OCI-M1 (cell line): ENCODE measurements around the gene MLF2.

Source experiments
- DNase-seq: peaks from one replicate; lab custom pipeline; 2025; lab: John Stamatoyannopoulos, UW

The MLF2 gene

GRCh38 chr12:6778217-6778573 is 25.3 kb upstream of the MLF2 start:
- DNase-seq: no peak

DNA sequence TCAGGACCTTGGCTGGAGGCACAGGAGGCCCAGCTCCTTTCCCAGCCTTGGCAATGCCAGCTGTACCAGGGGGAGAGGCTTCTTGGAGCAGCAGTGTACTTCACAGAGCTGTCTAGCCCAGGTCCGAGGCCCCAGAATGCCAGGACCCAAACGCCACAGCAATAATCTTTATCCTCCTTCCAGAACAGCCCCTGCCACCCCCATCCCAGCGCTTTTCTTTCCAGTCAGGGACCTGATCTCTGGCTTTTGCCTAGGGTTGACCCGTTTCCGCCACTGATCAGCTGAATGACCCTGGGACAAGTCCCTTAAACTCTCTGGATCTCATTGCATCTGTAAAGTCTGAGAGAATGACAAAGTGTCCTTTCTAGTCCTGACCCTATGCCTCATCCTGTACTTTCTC is 24.4 kb upstream of the MLF2 start:
- no peak for DNase-seq

DNA sequence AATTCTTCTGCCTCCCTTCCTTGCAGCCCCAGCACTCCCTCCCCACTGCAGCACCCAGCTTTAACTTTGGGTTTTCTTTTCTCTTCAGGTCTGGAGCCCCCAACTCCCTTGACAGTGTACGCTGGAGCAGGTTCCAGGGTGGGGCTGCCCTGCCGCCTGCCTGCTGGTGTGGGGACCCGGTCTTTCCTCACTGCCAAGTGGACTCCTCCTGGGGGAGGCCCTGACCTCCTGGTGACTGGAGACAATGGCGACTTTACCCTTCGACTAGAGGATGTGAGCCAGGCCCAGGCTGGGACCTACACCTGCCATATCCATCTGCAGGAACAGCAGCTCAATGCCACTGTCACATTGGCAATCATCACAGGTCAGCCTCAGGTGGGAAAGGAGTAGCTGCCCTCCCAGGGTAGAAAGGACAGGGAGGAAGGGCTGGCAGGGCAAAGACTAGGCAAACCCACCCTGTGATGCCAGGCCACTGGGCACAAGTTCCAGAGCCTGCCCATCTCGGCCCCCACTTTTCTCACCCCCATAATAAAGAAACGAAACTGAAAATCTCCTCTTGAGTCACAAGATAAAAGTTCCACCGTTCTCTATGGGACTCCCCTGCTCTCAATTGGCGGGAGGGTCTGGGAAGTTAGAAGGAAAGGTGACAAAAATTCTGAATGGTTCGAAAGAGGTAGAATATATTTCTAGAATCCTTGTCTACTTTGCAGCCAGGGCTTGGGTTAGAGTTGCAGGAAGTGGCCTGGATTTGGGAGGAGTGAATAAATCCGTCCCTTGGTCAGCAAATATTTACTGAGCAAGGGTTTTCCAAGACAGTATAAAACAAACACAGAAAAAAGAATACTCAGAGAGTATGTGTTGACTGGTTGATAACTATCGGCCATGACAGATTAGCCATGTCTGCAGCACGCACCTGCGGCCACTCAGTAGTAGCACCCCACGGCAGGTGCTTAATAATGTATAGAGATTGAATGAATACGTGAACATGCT is 22.5 kb upstream of the MLF2 start:
- DNase-seq: no peak

GRCh38 chr12:6774499-6775062 is 21.6 kb upstream of the MLF2 start:
- DNase-seq: no peak

DNA sequence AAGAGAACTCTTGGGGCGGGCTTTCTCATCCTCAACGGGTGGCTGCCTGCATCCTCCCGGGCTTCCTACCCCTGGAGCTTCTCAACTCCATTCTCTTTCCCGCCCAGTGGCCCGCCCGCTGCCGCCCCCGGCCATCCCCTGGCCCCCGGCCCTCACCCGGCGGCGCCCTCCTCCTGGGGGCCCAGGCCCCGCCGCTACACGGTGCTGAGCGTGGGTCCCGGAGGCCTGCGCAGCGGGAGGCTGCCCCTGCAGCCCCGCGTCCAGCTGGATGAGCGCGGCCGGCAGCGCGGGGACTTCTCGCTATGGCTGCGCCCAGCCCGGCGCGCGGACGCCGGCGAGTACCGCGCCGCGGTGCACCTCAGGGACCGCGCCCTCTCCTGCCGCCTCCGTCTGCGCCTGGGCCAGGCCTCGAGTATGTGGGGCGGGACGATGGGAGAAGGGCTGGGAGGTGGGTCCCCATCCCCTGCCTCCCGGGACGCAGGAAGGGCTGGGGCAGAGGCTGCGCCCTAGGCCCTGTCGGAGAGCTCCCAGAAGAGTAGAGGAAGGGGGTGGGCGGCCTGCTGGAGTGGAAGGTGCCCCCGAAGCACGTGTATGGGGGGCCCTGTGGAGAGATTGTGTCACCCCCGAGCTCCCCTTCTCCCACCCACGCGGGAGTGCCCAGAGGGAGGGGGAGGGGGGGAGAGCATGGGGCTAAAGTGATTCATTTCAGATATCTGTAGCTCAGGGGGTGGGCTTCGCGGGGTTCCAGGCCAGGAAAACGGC is 20.8 kb upstream of the MLF2 start:
- no peak for DNase-seq

DNA sequence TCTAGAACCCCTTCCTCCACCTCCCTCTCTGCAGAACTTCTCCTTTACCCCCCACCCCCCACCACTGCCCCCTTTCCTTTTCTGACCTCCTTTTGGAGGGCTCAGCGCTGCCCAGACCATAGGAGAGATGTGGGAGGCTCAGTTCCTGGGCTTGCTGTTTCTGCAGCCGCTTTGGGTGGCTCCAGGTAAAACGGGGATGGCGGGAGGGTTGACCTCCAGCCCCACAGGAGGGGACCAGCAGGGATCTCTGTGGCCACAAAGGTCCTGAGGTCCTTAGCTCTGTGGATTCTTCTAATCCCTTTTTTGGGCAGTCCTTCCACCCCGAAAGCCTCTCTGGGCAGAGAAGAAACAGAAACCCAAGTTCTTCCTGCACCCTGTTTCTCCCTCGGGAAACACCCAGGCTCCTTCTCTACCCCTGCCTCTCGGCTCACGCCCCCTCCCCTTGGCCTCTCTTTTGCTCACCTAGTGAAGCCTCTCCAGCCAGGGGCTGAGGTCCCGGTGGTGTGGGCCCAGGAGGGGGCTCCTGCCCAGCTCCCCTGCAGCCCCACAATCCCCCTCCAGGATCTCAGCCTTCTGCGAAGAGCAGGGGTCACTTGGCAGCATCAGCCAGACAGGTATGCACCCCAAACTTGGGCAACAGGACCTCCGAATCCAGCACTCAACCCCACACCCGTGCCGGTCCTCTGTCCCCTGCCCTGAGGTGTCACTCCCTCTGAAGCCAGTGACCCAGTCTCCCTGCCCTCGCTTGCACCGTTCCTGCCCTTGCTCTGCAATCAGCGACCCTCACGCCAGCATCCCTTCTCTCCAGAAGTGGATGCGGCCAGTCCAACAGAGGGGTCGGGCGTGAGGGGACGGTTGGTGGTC is 20.0 kb upstream of the MLF2 start:
- no peak for DNase-seq

GRCh38 chr12:6772331-6772695 is 19.4 kb upstream of the MLF2 start, which contains the start of gene LAG3:
Gene LAG3 (plus strand): TSS chr12:6772520. CDS start chr12:6772853, 333 bp downstream.
- no peak for DNase-seq

GRCh38 chr12:6771509-6772330 is 18.8 kb upstream of the MLF2 start:
- no peak for DNase-seq

- no peak for DNase-seq
Observed at GRCh38 chr12:6771091-6771495, 18.2 kb upstream of the MLF2 start.

- DNase-seq: no peak
Observed at GRCh38 chr12:6770600-6770999, 17.7 kb upstream of the MLF2 start.

GRCh38 chr12:6770094-6770493 is 17.2 kb upstream of the MLF2 start:
- no peak for DNase-seq

- no peak for DNase-seq
Observed at GRCh38 chr12:6769666-6770065, 16.7 kb upstream of the MLF2 start.

GRCh38 chr12:6768990-6769389 is 16.0 kb upstream of the MLF2 start:
- DNase-seq: no peak

- DNase-seq: no peak
Observed at GRCh38 chr12:6768437-6768914, 15.5 kb upstream of the MLF2 start.

- peak; percentile 72 for DNase-seq
Observed at GRCh38 chr12:6767353-6768319, 14.7 kb upstream of the MLF2 start.

- peak; percentile 86 for DNase-seq
Observed at GRCh38 chr12:6766651-6767349, 13.9 kb upstream of the MLF2 start.

DNA sequence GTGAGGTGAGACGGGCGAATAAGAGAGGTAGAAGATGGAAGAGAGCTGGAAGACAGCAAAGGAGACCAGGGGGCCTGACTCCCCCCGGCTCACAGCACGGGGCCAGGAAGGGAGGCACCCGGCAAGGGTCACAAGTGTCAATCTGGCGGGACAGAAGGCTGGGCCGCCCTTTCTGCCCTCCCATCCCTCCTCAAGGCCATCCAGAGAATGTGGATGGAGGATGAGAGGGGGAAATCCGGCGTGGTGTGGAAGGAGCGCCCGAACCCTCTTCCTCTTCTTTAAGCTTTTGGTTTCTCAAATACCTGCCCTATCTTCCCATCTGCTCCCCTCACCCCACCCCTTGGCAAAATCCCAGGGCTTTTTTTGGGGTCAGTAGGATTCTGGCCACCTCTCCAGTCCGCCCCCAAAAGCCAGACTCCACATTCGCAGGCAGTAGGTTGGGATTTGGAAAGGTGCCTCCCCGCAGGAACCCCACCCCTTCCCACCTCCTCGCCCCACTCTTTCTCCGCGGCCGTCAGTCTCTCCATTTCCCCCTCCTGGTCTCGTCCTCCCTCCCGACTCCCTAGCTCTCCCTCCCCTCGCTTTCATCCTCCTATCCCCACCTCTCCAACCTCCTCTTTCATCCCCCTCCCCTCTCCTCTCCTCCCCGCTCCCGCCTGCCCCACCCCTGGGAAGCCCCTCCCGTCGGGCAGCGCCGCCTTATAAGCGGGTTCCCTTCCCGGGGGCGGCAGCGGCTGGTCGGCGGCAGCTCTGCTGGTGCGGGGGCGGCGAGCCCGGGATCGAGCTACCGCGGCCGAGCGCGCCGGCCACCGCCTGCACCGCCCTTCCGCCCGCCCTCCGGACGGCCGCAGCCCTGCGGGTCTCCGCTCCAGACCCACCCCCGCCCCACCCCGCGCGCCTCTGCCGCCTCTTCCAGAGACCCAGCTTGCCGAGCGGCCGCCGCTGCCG is 13.0 kb upstream of the MLF2 start, which contains the start of gene PTMS:
TSS of gene PTMS (plus strand) at position 730 of the 948 bp plus-strand sequence. CDS start 343 bp downstream, outside the sequence.
- DNase-seq: peak; percentile 72
